Ovary (tissue), 9 donors: ENCODE results near the gene PRDX5. TPM values are rescaled to one million over a fixed set of nuclear protein-coding genes. Genes with fewer than 3 reads are reported as not detected.

ENCODE experiments used
- DNase-seq, 5 donors: peaks; one replicate each; pipeline ENCODE4 v3.0.0-alpha.2; 2019 to 2020
- H3K27ac ChIP-seq, 2 donors: fragments of 200-600 bp; one replicate each; pipeline versions ENCODE4 v1.5.1 to v1.8.0; 2019 to 2022
- H3K27me3 ChIP-seq: fragments of 200-600 bp; one replicate; pipeline ENCODE4 v1.8.0; 2022
- H3K36me3 ChIP-seq: fragments of 200-600 bp; sonication (generic); one replicate; pipeline ENCODE4 v1.5.1; 2019
- H3K4me1 ChIP-seq: one replicate; pipeline ENCODE4 v1.8.1; 2013; ENCODE audit warnings: mild to moderate bottlenecking, moderate library complexity; ENCODE audit not compliant: insufficient read depth
- H3K4me3 ChIP-seq: fragments of 200-600 bp; sonication (generic); one replicate; pipeline ENCODE4 v1.5.1; 2017
- H3K9me3 ChIP-seq, 2 donors: fragments of 200-600 bp in 1 of 2; sonication (generic) in 1 of 2; one replicate each; pipeline versions ENCODE4 v1.5.1 to v1.8.1; 2013 to 2019; ENCODE audit warnings: mild to moderate bottlenecking in 1 of 2, moderate library complexity in 1 of 2
- CTCF ChIP-seq, 3 donors: fragments of 450-650 bp in 2 of 3; fragments of 200-600 bp in 1 of 3; IDR thresholded peaks; one replicate each; pipeline versions ENCODE4 v1.5.1 to v1.8.0; 2016 to 2022; ENCODE audit warnings: antibody characterized with exemption in 3 of 3, mild to moderate bottlenecking in 1 of 3
- EP300 ChIP-seq: sonication (generic); formaldehyde crosslinking; IDR thresholded peaks from one replicate; pipeline ENCODE4 v1.6.1; 2017; ENCODE audit warnings: antibody characterized with exemption
- POLR2A ChIP-seq: fragments of 450-650 bp; IDR thresholded peaks from one replicate; pipeline ENCODE4 v1.6.1; 2017; ENCODE audit warnings: antibody characterized with exemption, mild to moderate bottlenecking, moderate library complexity
- WGBS, 3 donors: extraction: QIAGEN DNeasy Blood & Tissue Kit in 1 of 3; methylation state at CpG; one replicate each; pipeline versions ENCODE4 v1.1.5 to v1.1.7; 2013 to 2017; 5-methylcytosine and 5-hydroxymethylcytosine counted together
- intact Hi-C, 4 donors: fragments of 100-400 bp; cut with DNase I; formaldehyde crosslinking; loops; one replicate each; pipeline versions ENCODE4 v1.11.0 to v1.15.1; 2022 to 2023
- polyA plus RNA-seq, 2 donors: library from polyadenylated mRNA; stranded (reverse); fragments of 200-250 nt in 1 of 2; fragments of 350-450 nt in 1 of 2; fragmentation: Illumina TruSeq in 1 of 2; extraction: RNeasy Lipid Tissue Mini Kit (QIAGEN cat#74804) in 1 of 2; gene quantifications; one replicate each; pipeline ENCODE4 v1.2.3, GENCODE V29; 2013 to 2014
- total RNA-seq, 7 donors: library from RNA; depleted of rRNA in 2 of 7; stranded (reverse); fragments of >200 nt in 2 of 7; fragmentation: NEBNext Ultra II Directional in 3 of 7; extraction: Animal tissue kit (Norgen Biotek cat#: 25700) in 3 of 7; gene quantifications; one replicate each; pipeline versions ENCODE4 v1.1.0 to v1.2.4, GENCODE V29; 2016 to 2023
- donor health status: DM: no; HTN: no; CAD: no; lungs with moderate emphysema.
- donor health status: DM: no; HTN: no; CAD: no.
- donor health status: Bipolar disorder and iron deficiency.
- donor health status: DM: yes; HTN: yes; CAD: no.
- donor health status: DM: no; HTN: no; CAD: no.
- donor health status: DM: yes; HTN: yes; CAD: no.

Gene PRDX5
- total and polyA plus RNA-seq, 9 donors = 160 to 400 (median 225) TPM

- H3K36me3 ChIP-seq = no peaks in the 10 kb centered on the region
- 90 to 93% (median 93%) methylated on average over 18 of the region's 18 CpGs for WGBS, 3 donors
- no peak overlapping the region for H3K27ac ChIP-seq
- no peak for TF ChIP-seq CTCF (IDR thresholded peaks at IDR 0.05)
- TF ChIP-seq POLR2A = no peak
- no peak for DNase-seq
- no peaks in the 10 kb centered on the region for H3K9me3 ChIP-seq
- H3K4me3 ChIP-seq = no peak overlapping the region
- H3K4me1 ChIP-seq = peaks cover 12% of the 10 kb centered on the region
- H3K27me3 ChIP-seq = no peaks in the 10 kb centered on the region
- intact Hi-C loops = no loop called here
Measured at GRCh38 chr11:64361659-64362058, 43.7 kb downstream of the PRDX5 start.

- 91 to 95% (median 95%) methylated on average over 10 of the region's 10 CpGs for WGBS, 3 donors
- Histone ChIP-seq H3K36me3 (no peaks in the 10 kb centered on the region), H3K4me3 (no peak overlapping the region), H3K27me3 (no peaks in the 10 kb centered on the region), H3K9me3 (no peaks in the 10 kb centered on the region), H3K27ac (no peak overlapping the region), H3K4me1 (peaks cover 12% of the 10 kb centered on the region)
- DNase-seq = no peak
- intact Hi-C loops = no loop called here
- TF ChIP-seq POLR2A = no peak
- no peak for TF ChIP-seq EP300
- TF ChIP-seq CTCF (IDR thresholded peaks at IDR 0.05) = no peak
Measured at GRCh38 chr11:64362339-64362738, 44.4 kb downstream of the PRDX5 start.

GRCh38 chr11:64364435-64364834 is 46.5 kb downstream of the PRDX5 start:
- Histone ChIP-seq H3K9me3 (no peaks in the 10 kb centered on the region), H3K27me3 (no peaks in the 10 kb centered on the region), H3K4me1 (peaks cover 6% of the 10 kb centered on the region), H3K36me3 (no peaks in the 10 kb centered on the region), H3K4me3 (no peak overlapping the region), H3K27ac (no peak overlapping the region)
- no peak for TF ChIP-seq CTCF (IDR thresholded peaks at IDR 0.05)
- no peak for TF ChIP-seq POLR2A
- WGBS, 3 donors = 91 to 97% (median 97%) methylated on average over 6 of the region's 6 CpGs
- intact Hi-C loops = no loop called here
- no peak for DNase-seq

- intact Hi-C loops = no loop called here
- no peaks in the 10 kb centered on the region for H3K36me3 ChIP-seq
- H3K4me1 ChIP-seq = peaks cover 1% of the 10 kb centered on the region
- H3K27ac ChIP-seq = no peak overlapping the region
- TF ChIP-seq CTCF (IDR thresholded peaks at IDR 0.05) = no peak
- TF ChIP-seq POLR2A = no peak
- no peak for TF ChIP-seq EP300
- 73 to 89% (median 77%) methylated on average over 4 of the region's 4 CpGs for WGBS, 3 donors
- no peaks in the 10 kb centered on the region for H3K9me3 ChIP-seq
- no peak for DNase-seq
- H3K4me3 ChIP-seq = no peak overlapping the region
- H3K27me3 ChIP-seq = no peaks in the 10 kb centered on the region
Measured at GRCh38 chr11:64364911-64365310, 47.0 kb downstream of the PRDX5 start.

GRCh38 chr11:64366751-64367150 is 48.8 kb downstream of the PRDX5 start:
- 82 to 95% (median 85%) methylated on average over 1 of the region's 1 CpG for WGBS, 3 donors
- H3K4me3 ChIP-seq = no peak overlapping the region
- no peaks in the 10 kb centered on the region for H3K36me3 ChIP-seq
- intact Hi-C loops = no loop called here
- TF ChIP-seq CTCF (IDR thresholded peaks at IDR 0.05) (no peak), EP300 (no peak), POLR2A (no peak)
- no peaks in the 10 kb centered on the region for H3K27me3 ChIP-seq
- H3K4me1 ChIP-seq = no peaks in the 10 kb centered on the region
- H3K9me3 ChIP-seq = no peaks in the 10 kb centered on the region
- no peak overlapping the region for H3K27ac ChIP-seq
- DNase-seq = no peak
